GM12891 (cell line): Measurements from ENCODE around the gene OR52E8.

Source experiments
- PAX5 ChIP-seq: IDR thresholded peaks from 2 replicates; pipeline ENCODE4 v1.6.1; 2011; ENCODE audit warnings: low read length, moderate library complexity, mild to moderate bottlenecking; ENCODE audit not compliant: insufficient read depth, severe bottlenecking
- POLR2A ChIP-seq: IDR thresholded peaks from 2 replicates; pipeline ENCODE4 v1.6.1; 2011; ENCODE audit warnings: low read depth, low read length, control low read depth
- POLR2AphosphoS5 ChIP-seq: IDR thresholded peaks from 2 replicates; pipeline ENCODE4 v1.6.1; 2011; ENCODE audit warnings: low read depth, low read length, control low read depth
- POU2F2 ChIP-seq: IDR thresholded peaks from 2 replicates; pipeline ENCODE4 v1.6.1; 2011; ENCODE audit warnings: low read depth, mild to moderate bottlenecking, control low read depth, low read length, moderate library complexity
- SPI1 ChIP-seq: IDR thresholded peaks from 2 replicates; pipeline ENCODE4 v1.6.1; 2011; ENCODE audit warnings: low read depth, low read length, control low read depth
- TAF1 ChIP-seq: IDR thresholded peaks from 2 replicates; pipeline ENCODE4 v1.6.1; 2011; ENCODE audit warnings: low read depth, low read length, control low read depth

- no peak for TF ChIP-seq POLR2A
- no peak for TF ChIP-seq TAF1
- no peak for TF ChIP-seq SPI1
- TF ChIP-seq POLR2AphosphoS5: no peak
- TF ChIP-seq PAX5: no peak
- TF ChIP-seq POU2F2: no peak
These were observed 19.8 kb downstream of the OR52E8 start for GRCh38 chr11:5837695-5838094.
